K562 (cell line): ENCODE measurements around the gene RBM4B. TPM values are rescaled to one million over a fixed set of nuclear protein-coding genes. Genes with fewer than 3 reads are reported as not detected.
A peak's percentile ranks its signal among the peaks of the same experiment; 100 is the strongest.

Experiments
- ATAC-seq: fragments of 200-7000 bp; cut with Tn5 transposase; 3 replicates; pipeline ENCODE4 v1.9.1; 2020; ENCODE audit warnings: moderate library complexity
- BruUV-seq: library from RNA; stranded (reverse); fragments of 400-500 nt; replicated peaks from 2 replicates; lab custom pipeline; 2021; lab: Mats Ljungman, UMichigan
- CTCF ChIA-PET: fragments of 300-600 bp; formaldehyde crosslinking; extraction: SDS; loops from one replicate; lab custom pipeline; 2021; ENCODE audit warnings: low intra/inter-chr PET ratio; lab: Yijun Ruan, JAX
- POLR2A ChIA-PET: fragments of 300-600, 350-650 bp; sonication (Branson Sonifier 250); formaldehyde crosslinking; extraction: SDS; loops from one replicate; lab custom pipeline; 2021; ENCODE audit warnings: antibody characterized with exemption, inconsistent platforms; lab: Yijun Ruan, JAX
- DNase-seq, 4 experiments: peaks; one replicate each; pipeline versions ENCODE4 v3.0.0 to v3.0.0-alpha.2; 2011 to 2018; ENCODE audit warnings: low spot score in 3 of 4, mixed read lengths in 3 of 4; ENCODE audit errors: extremely low read depth in 1 of 4
- FAIRE-seq: peaks from 2 replicates; lab custom pipeline; 2011; peaks lifted over from hg19 to GRCh38; lab: Jason Lieb, UNC
- H2AFZ ChIP-seq: 2 replicates; pipeline ENCODE4 v1.6.0; 2011; ENCODE audit warnings: low read depth, low read length, control low read depth, inconsistent platforms
- H3K27ac ChIP-seq: fragments of 200-600 bp; 3 replicates; pipeline ENCODE4 v1.8.0; 2011; ENCODE audit warnings: low read depth, mild to moderate bottlenecking, control low read depth, inconsistent platforms, low read length, moderate library complexity, mixed read lengths; ENCODE audit errors: extremely low read depth
- H3K27me3 ChIP-seq, 2 experiments: fragments of 300-600 bp in 1 of 2; 2 replicates in 1 of 2; 3 replicates in 1 of 2; pipeline versions ENCODE4 v1.6.0 to v1.8.0; 2011; ENCODE audit warnings: inconsistent platforms in 2 of 2, low read length in 2 of 2, mild to moderate bottlenecking in 1 of 2, mixed read lengths in 1 of 2, moderate library complexity in 1 of 2; ENCODE audit not compliant: control insufficient read depth in 2 of 2, insufficient read depth in 2 of 2
- H3K36me3 ChIP-seq: fragments of 300-600 bp; 3 replicates; pipeline ENCODE4 v1.8.0; 2011; ENCODE audit warnings: mild to moderate bottlenecking, low read length, inconsistent platforms; ENCODE audit not compliant: control insufficient read depth, insufficient read depth
- H3K4me1 ChIP-seq, 2 experiments: fragments of 200-600 bp in 1 of 2; replicated peaks in 1 of 2; 2 replicates in 1 of 2; 3 replicates in 1 of 2; pipeline versions ENCODE4 v1.5.1 to v1.8.0; 2011; ENCODE audit warnings: inconsistent platforms in 2 of 2, low read length in 2 of 2, mild to moderate bottlenecking in 1 of 2, mixed read lengths in 1 of 2, moderate library complexity in 1 of 2; ENCODE audit not compliant: control insufficient read depth in 2 of 2, insufficient read depth in 2 of 2
- H3K4me2 ChIP-seq: 2 replicates; pipeline ENCODE4 v1.6.1; 2011; ENCODE audit warnings: low read length, control low read depth, inconsistent platforms, mixed read lengths; ENCODE audit not compliant: insufficient read depth
- H3K4me3 ChIP-seq: fragments of 200-600 bp; sonication (generic), shearing (Covaris generic); 2 replicates; pipeline ENCODE4 v1.5.1; 2016; ENCODE audit warnings: control low read depth, inconsistent platforms
- H3K79me2 ChIP-seq: fragments of 200-600 bp; 3 replicates; pipeline ENCODE4 v1.8.0; 2011; ENCODE audit warnings: low read length, inconsistent platforms; ENCODE audit not compliant: control insufficient read depth, insufficient read depth
- H3K9ac ChIP-seq, 2 experiments: 2 replicates each; pipeline versions ENCODE4 v1.6.0 to v1.6.1; 2011; ENCODE audit warnings: low read depth in 2 of 2, low read length in 2 of 2, control low read depth in 1 of 2, inconsistent platforms in 1 of 2, mild to moderate bottlenecking in 1 of 2, mixed read lengths in 1 of 2; ENCODE audit not compliant: insufficient read depth in 1 of 2
- H3K9me1 ChIP-seq: one replicate; pipeline ENCODE4 v1.6.0; 2011; ENCODE audit warnings: inconsistent platforms, mild to moderate bottlenecking, low read length, moderate library complexity; ENCODE audit not compliant: control insufficient read depth, insufficient read depth
- H3K9me3 ChIP-seq: replicated peaks from 2 replicates; pipeline ENCODE4 v1.5.1; 2011; ENCODE audit warnings: low read depth, low read length, inconsistent platforms; ENCODE audit not compliant: control insufficient read depth, insufficient read depth
- H4K20me1 ChIP-seq: replicated peaks from 2 replicates; pipeline ENCODE4 v1.6.1; 2011; ENCODE audit warnings: low read length, inconsistent platforms, mixed read lengths; ENCODE audit not compliant: control insufficient read depth, insufficient read depth
- ATF3 ChIP-seq, 2 experiments: fragments of 450-650 bp in 1 of 2; sonication (generic) in 1 of 2; formaldehyde crosslinking in 1 of 2; IDR thresholded peaks in 1 of 2; conservative IDR thresholded peaks in 1 of 2; 2 replicates each; pipeline versions ENCODE4 v1.6.1 to v1.8.1; 2016 to 2023; ENCODE audit warnings: mild to moderate bottlenecking in 2 of 2, moderate library complexity in 2 of 2, inconsistent platforms in 1 of 2, missing genetic modification reagents in 1 of 2
- E2F5 ChIP-seq: sonication (generic); formaldehyde crosslinking; IDR thresholded peaks from 2 replicates; pipeline ENCODE4 v1.8.0; 2022; ENCODE audit warnings: mild to moderate bottlenecking, missing genetic modification reagents
- HDAC2 ChIP-seq: fragments of 450-650 bp; IDR thresholded peaks from 2 replicates; pipeline ENCODE4 v1.6.1; 2016; ENCODE audit warnings: mild to moderate bottlenecking
- HNRNPK ChIP-seq: fragments of 200-400 bp; formaldehyde crosslinking; IDR thresholded peaks from one replicate; pipeline ENCODE4 v1.6.1; 2018; ENCODE audit warnings: mild to moderate bottlenecking, low read depth, low read length; ENCODE audit not compliant: poor library complexity, severe bottlenecking
- NR2C1 ChIP-seq, 2 experiments: fragments of 450-650 bp; IDR thresholded peaks; 2 replicates each; pipeline ENCODE4 v1.6.1; 2017; ENCODE audit warnings: mild to moderate bottlenecking in 2 of 2, antibody characterized with exemption in 1 of 2, inconsistent platforms in 1 of 2, missing compliant biosample characterization in 1 of 2, missing genetic modification characterization in 1 of 2
- NR2C2 ChIP-seq, 2 experiments: fragments of 200-800 bp in 1 of 2; sonication (Bioruptor generic) in 1 of 2; sonication (generic) in 1 of 2; formaldehyde crosslinking in 1 of 2; IDR thresholded peaks; 2 replicates each; pipeline versions ENCODE4 v1.6.1 to v1.8.0; 2016 to 2022; ENCODE audit warnings: mild to moderate bottlenecking in 1 of 2, missing compliant biosample characterization in 1 of 2, missing genetic modification characterization in 1 of 2, missing genetic modification reagents in 1 of 2
- SMC3 ChIP-seq: conservative IDR thresholded peaks from 2 replicates; pipeline ENCODE4 v1.6.1; 2011; ENCODE audit warnings: low read depth, low read length, improper control_type of control experiment; ENCODE audit not compliant: insufficient read depth
- SNIP1 ChIP-seq: fragments of 450-650 bp; IDR thresholded peaks from 2 replicates; pipeline ENCODE4 v1.7.1; 2017; ENCODE audit warnings: low read depth, mild to moderate bottlenecking
- SP1 ChIP-seq: sonication (generic); formaldehyde crosslinking; IDR thresholded peaks from 2 replicates; pipeline ENCODE4 v1.8.1; 2022; ENCODE audit warnings: mild to moderate bottlenecking, missing genetic modification reagents
- ZC3H8 ChIP-seq: fragments of 450-650 bp; IDR thresholded peaks from 2 replicates; pipeline ENCODE4 v1.6.1; 2017
- ZEB2 ChIP-seq: fragments of 450-650 bp; IDR thresholded peaks from 2 replicates; pipeline ENCODE4 v1.6.1; 2016
- ZNF217 ChIP-seq: sonication (generic); formaldehyde crosslinking; IDR thresholded peaks from 2 replicates; pipeline ENCODE4 v1.8.0; 2022; ENCODE audit warnings: mild to moderate bottlenecking, missing genetic modification reagents
- ZNF232 ChIP-seq: sonication (generic); formaldehyde crosslinking; IDR thresholded peaks from 2 replicates; pipeline ENCODE4 v1.8.0; 2022; ENCODE audit warnings: mild to moderate bottlenecking, missing genetic modification reagents
- ZNF347 ChIP-seq: fragments of 450-650 bp; formaldehyde crosslinking; IDR thresholded peaks from 2 replicates; pipeline ENCODE4 v1.4.0; 2020; ENCODE audit warnings: low read depth, mild to moderate bottlenecking, moderate library complexity
- WGBS: fragments of 100-300 bp; shearing (Covaris generic); methylation state at CpG from one replicate; pipeline ENCODE4 v1.1.6; 2016; ENCODE audit warnings: low coverage, mixed read lengths; ENCODE audit not compliant: insufficient coverage; ENCODE audit errors: missing lambda C conversion rate; 5-methylcytosine and 5-hydroxymethylcytosine counted together
- in situ Hi-C: fragments of 300-500 bp; cut with MboI; formaldehyde crosslinking; loops from 4 replicates; pipeline ENCODE4 v1.15.0; 2018; ENCODE audit warnings: inconsistent platforms, mixed read lengths
- intact Hi-C: fragments of 100-400 bp; cut with micrococcal nuclease; formaldehyde crosslinking; loops from 2 replicates; pipeline ENCODE4 v1.14.2; 2022
- polyA plus RNA-seq, 8 experiments: library from polyadenylated mRNA; depleted of rRNA in 4 of 8; stranded (reverse) in 5 of 8; unstranded in 3 of 8; fragments of >200 nt; fragmentation: Nextera tagmentation in 2 of 8; fragmentation: Illumina TruSeq in 1 of 8; extraction: Ambion mirVana in 2 of 8; extraction: Trizol in 1 of 8; gene quantifications; 2 replicates each; pipeline versions ENCODE4 v1.2.1 to v1.2.3, GENCODE V29; 2011 to 2014; ENCODE audit warnings: inconsistent platforms in 1 of 8, missing spikeins in 1 of 8
- total RNA-seq, 7 experiments: library from RNA; depleted of rRNA in 6 of 7; stranded (reverse); fragments of >200 nt in 6 of 7; fragmentation: Illumina TruSeq in 2 of 7; extraction: Trizol in 2 of 7; gene quantifications; 2 replicates each; pipeline versions ENCODE4 v1.2.1 to v1.2.3, GENCODE V29; 2011 to 2021; ENCODE audit warnings: low replicate concordance in 1 of 7

RBM4B gene
- total and polyA plus RNA-seq, 9 of the 15 experiments (the other 6 are each of a cell fraction or from before 2014, with no cell fraction given) = 14.6 to 39.9 (median 23.3) TPM

DNA sequence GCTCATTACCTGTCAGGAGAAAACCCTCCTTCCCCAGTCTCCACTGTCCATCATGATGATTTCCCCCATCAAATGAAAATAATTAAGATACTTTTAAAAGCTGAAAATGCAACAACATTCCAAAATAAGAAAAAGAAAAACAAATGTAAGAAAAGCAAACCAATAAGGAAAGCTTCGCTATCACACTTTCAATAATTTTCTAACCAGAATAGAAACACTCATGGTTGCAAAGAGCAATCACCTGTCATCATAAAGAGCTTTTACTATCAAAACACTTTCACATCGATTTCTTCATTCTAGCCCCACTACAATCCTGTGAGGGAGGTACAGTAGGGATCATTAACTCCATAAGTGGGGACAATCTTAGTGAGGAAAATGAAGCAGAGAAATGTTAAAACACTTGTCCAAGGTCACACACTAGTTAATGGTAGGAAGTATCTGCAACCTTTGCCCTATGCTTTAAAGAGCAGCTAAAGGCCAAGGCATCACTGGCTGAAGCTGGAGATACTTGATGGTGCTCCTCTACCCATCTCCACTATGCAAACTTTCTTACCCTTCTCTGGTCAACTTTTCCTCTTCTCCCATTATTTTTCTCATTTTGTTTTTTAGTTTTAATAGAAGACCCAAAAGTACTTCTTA is 2.6 kb downstream of the RBM4B start:
- Histone ChIP-seq H3K4me2 (peak overlapping the region; percentile 52), H3K9ac (no peak overlapping the region), H4K20me1 (0 out of 2 replicates have a peak, but pooled peaks cover 4% of the 10 kb centered on the region), H3K9me1 (no peaks in the 10 kb centered on the region), H3K27me3 (no peaks in the 10 kb centered on the region), H3K79me2 (peaks cover 60% of the 10 kb centered on the region), H3K9me3 (no peaks in the 10 kb centered on the region), H3K27ac (0 out of 3 replicates have a peak overlapping the region, but pooled peaks have one; percentile 9), H2AFZ (no peak overlapping the region), H3K4me1 (peaks cover 23 to 31% of the 10 kb centered on the region in 2 experiments; a peak in 4 of 5 replicates), H3K36me3 (peaks cover 34% of the 10 kb centered on the region), H3K4me3 (peak overlapping the region; percentile 7; the same call in 1 of the 2 replicates)
- ATAC-seq (no peak), FAIRE-seq (no peak), DNase-seq (no peak)
- TF ChIP-seq NR2C1 (IDR thresholded peaks at IDR 0.05) (peak; percentile 53; the same call in 1 of the 2 replicates), NR2C1 (tag; IDR thresholded peaks at IDR 0.05) (no peak), ZNF217 (no peak), ZNF347 (CRISPR knock-in tag) (no peak), ATF3 (IDR thresholded peaks at IDR 0.05) (no peak), ATF3 (CRISPR knock-in tag; conservative IDR thresholded peaks at IDR 0.05) (no peak), E2F5 (no peak), ZNF232 (CRISPR knock-in tag) (no peak), SNIP1 (no peak), ZEB2 (no peak), HDAC2 (no peak), HNRNPK (no peak), NR2C2 (CRISPR knock-in tag; IDR thresholded peaks at IDR 0.05) (no peak), NR2C2 (tag; IDR thresholded peaks at IDR 0.05) (0 out of 2 replicates have a peak, but pooled peaks have one; percentile 26), SP1 (CRISPR knock-in tag) (no peak), ZC3H8 (no peak), SMC3 (no peak)
- BruUV-seq = no TSS peak
- ChIA-PET CTCF (no interaction called here), POLR2A (interaction anchor here (0.9 to 1.3 kb wide), 3 partner anchors 14 to 268 kb away, joined by 3 read pairs; no protein-coding TSS in a partner anchor)
- WGBS = 41% methylated on average over 2 of the region's 2 CpGs
- in situ Hi-C loops (no loop called here), intact Hi-C loops (loop anchor here (5.0 kb wide), 4 partner anchors 83 to 238 kb away; partner anchors contain the start of genes CCDC87, CCS, DPP3 and MRPL11)
